HepG2 (cell line): ENCODE measurements around the gene SERPIND1. TPM values are rescaled to one million over a fixed set of nuclear protein-coding genes. Genes with fewer than 3 reads are reported as not detected.

Experiments used
- ATAC-seq: fragments of 200-7000 bp; cut with Tn5 transposase; 3 replicates; pipeline ENCODE4 v1.9.1; 2020; ENCODE audit warnings: mild to moderate bottlenecking, moderate library complexity
- BruUV-seq: library from RNA; stranded (reverse); fragments of 400-500 nt; replicated peaks from 2 replicates; lab custom pipeline; 2021; lab: Mats Ljungman, UMichigan
- CTCF ChIA-PET: fragments of 300-600 bp; formaldehyde crosslinking; extraction: SDS; loops from one replicate; lab custom pipeline; 2021; ENCODE audit warnings: low total read pairs, inconsistent platforms, low intra/inter-chr PET ratio; lab: Yijun Ruan, JAX
- POLR2A ChIA-PET: fragments of 350-600 bp; sonication (Branson Sonifier 250); formaldehyde crosslinking; loops from one replicate; lab custom pipeline; 2020; ENCODE audit warnings: antibody characterized with exemption, inconsistent platforms; lab: Yijun Ruan, JAX
- DNase-seq: peaks from one replicate; pipeline ENCODE4 v3.0.0-alpha.2; 2015; ENCODE audit warnings: low spot score
- FAIRE-seq: peaks from 3 replicates; lab custom pipeline; 2011; peaks lifted over from hg19 to GRCh38; lab: Jason Lieb, UNC
- H2AFZ ChIP-seq: one replicate; pipeline ENCODE4 v1.6.1; 2011; ENCODE audit warnings: low read length, inconsistent platforms
- H3K27ac ChIP-seq: fragments of 300-600 bp; 3 replicates; pipeline ENCODE4 v1.8.0; 2011; ENCODE audit warnings: mixed run types, mild to moderate bottlenecking, mixed read lengths, low read length, inconsistent platforms; ENCODE audit not compliant: insufficient read depth; ENCODE audit errors: extremely low read length
- H3K27me3 ChIP-seq, 2 experiments: fragments of 200-600 bp in 1 of 2; 2 replicates in 1 of 2; 3 replicates in 1 of 2; pipeline versions ENCODE4 v1.6.0 to v1.8.0; 2011; ENCODE audit warnings: low read length in 2 of 2, mild to moderate bottlenecking in 2 of 2, moderate library complexity in 2 of 2, inconsistent platforms in 1 of 2; ENCODE audit not compliant: insufficient read depth in 2 of 2, control insufficient read depth in 1 of 2
- H3K36me3 ChIP-seq, 2 experiments: fragments of 200-600 bp in 1 of 2; replicated peaks in 1 of 2; 2 replicates in 1 of 2; 3 replicates in 1 of 2; pipeline versions ENCODE4 v1.5.1 to v1.8.0; 2011; ENCODE audit warnings: low read length in 2 of 2, inconsistent platforms in 1 of 2; ENCODE audit not compliant: insufficient read depth in 2 of 2, control insufficient read depth in 1 of 2
- H3K4me1 ChIP-seq: 2 replicates; pipeline ENCODE4 v1.5.1; 2012; ENCODE audit warnings: low read length, inconsistent platforms; ENCODE audit not compliant: insufficient read depth
- H3K4me2 ChIP-seq: 2 replicates; pipeline ENCODE4 v1.6.0; 2011; ENCODE audit warnings: low read depth, low read length, inconsistent platforms
- H3K4me3 ChIP-seq, 3 experiments: fragments of 200-600 bp in 1 of 3; sonication (generic), shearing (Covaris generic) in 1 of 3; replicated peaks in 1 of 3; 2 replicates each; pipeline ENCODE4 v1.5.1; 2011 to 2016; ENCODE audit warnings: low read length in 3 of 3, inconsistent platforms in 2 of 3, low read depth in 2 of 3, mild to moderate bottlenecking in 2 of 3, control low read depth in 1 of 3, mixed read lengths in 1 of 3; ENCODE audit not compliant: insufficient read depth in 1 of 3
- H3K79me2 ChIP-seq: one replicate; pipeline ENCODE4 v1.6.1; 2011; ENCODE audit warnings: low read length, inconsistent platforms; ENCODE audit not compliant: insufficient read depth
- H3K9ac ChIP-seq: 2 replicates; pipeline ENCODE4 v1.6.0; 2011; ENCODE audit warnings: mild to moderate bottlenecking, low read depth, low read length, inconsistent platforms; ENCODE audit not compliant: insufficient read depth
- H3K9me3 ChIP-seq: 2 replicates; pipeline ENCODE4 v1.5.1; 2012; ENCODE audit warnings: mild to moderate bottlenecking, low read length
- H4K20me1 ChIP-seq: 2 replicates; pipeline ENCODE4 v1.6.0; 2011; ENCODE audit warnings: inconsistent platforms, mild to moderate bottlenecking, low read length, moderate library complexity; ENCODE audit not compliant: insufficient read depth
- ARID2 ChIP-seq: sonication (generic); formaldehyde crosslinking; IDR thresholded peaks from 2 replicates; pipeline ENCODE4 v1.8.1; 2022; ENCODE audit warnings: mild to moderate bottlenecking, missing genetic modification reagents, borderline replicate concordance
- IKZF1 ChIP-seq: fragments of 450-650 bp; IDR thresholded peaks from 2 replicates; pipeline ENCODE4 v1.7.1; 2016
- NFIC ChIP-seq: IDR thresholded peaks from 2 replicates; pipeline ENCODE4 v1.6.1; 2012; ENCODE audit warnings: mild to moderate bottlenecking, low read length, inconsistent platforms
- RAD21 ChIP-seq: fragments of 450-650 bp; formaldehyde crosslinking; IDR thresholded peaks from 2 replicates; pipeline ENCODE4 v1.5.0; 2020; ENCODE audit warnings: mild to moderate bottlenecking
- SMC3 ChIP-seq: IDR thresholded peaks from 2 replicates; pipeline ENCODE4 v1.6.1; 2011; ENCODE audit warnings: low read length, improper control_type of control experiment
- STAG1 ChIP-seq: sonication (generic); formaldehyde crosslinking; IDR thresholded peaks from 2 replicates; pipeline ENCODE4 v1.4.0; 2020; ENCODE audit warnings: missing genetic modification reagents
- TBX3 ChIP-seq: fragments of 450-650 bp; IDR thresholded peaks from 2 replicates; pipeline ENCODE4 v1.6.1; 2017; ENCODE audit warnings: antibody characterized with exemption, mild to moderate bottlenecking, inconsistent platforms, borderline replicate concordance
- ZSCAN22 ChIP-seq: sonication (generic); formaldehyde crosslinking; IDR thresholded peaks from 2 replicates; pipeline ENCODE4 v1.4.0; 2020; ENCODE audit warnings: mild to moderate bottlenecking, missing genetic modification reagents
- ZSCAN9 ChIP-seq: IDR thresholded peaks from 2 replicates; pipeline ENCODE4 v1.6.1; 2016; ENCODE audit warnings: borderline replicate concordance
- WGBS: methylation state at CpG from one replicate; pipeline ENCODE4 v1.1.6; 2017; ENCODE audit warnings: low lambda C conversion rate; 5-methylcytosine and 5-hydroxymethylcytosine counted together
- in situ Hi-C: cut with HindIII; loops from 2 replicates; pipeline ENCODE4 v1.10.0; 2017; ENCODE audit warnings: low pct_unique_long_range_greater_than_20kb; ENCODE audit not compliant: extremely low pct_ligation_motif_present
- intact Hi-C: fragments of 100-400 bp; cut with micrococcal nuclease; formaldehyde crosslinking; loops from one replicate; pipeline ENCODE4 v1.10.0; 2022; ENCODE audit not compliant: unreplicated experiment
- polyA plus RNA-seq, 8 experiments: library from polyadenylated mRNA; depleted of rRNA in 3 of 8; stranded (reverse) in 7 of 8; unstranded in 1 of 8; fragments of >200 nt; fragmentation: Illumina TruSeq in 4 of 8; extraction: Trizol in 4 of 8; gene quantifications; 2 replicates each; pipeline versions ENCODE4 v1.2.1 to v1.2.3, GENCODE V29; 2011 to 2016; ENCODE audit warnings: low read depth in 4 of 8, missing spikeins in 1 of 8, mixed read lengths in 1 of 8; ENCODE audit not compliant: insufficient read depth in 1 of 8
- total RNA-seq, 5 experiments: library from RNA; depleted of rRNA; stranded (reverse); fragments of >200 nt; fragmentation: Illumina TruSeq; extraction: Trizol; gene quantifications; 2 replicates each; pipeline ENCODE4 v1.2.3, GENCODE V29; 2016; ENCODE audit warnings: low read depth in 1 of 5
- TF ChIP-seq, protein P1 (sequence below): sonication (generic); formaldehyde crosslinking; IDR thresholded peaks from 2 replicates; pipeline ENCODE4 v1.5.0; 2020; ENCODE audit warnings: mild to moderate bottlenecking, missing genetic modification reagents, moderate library complexity
- TF ChIP-seq, protein P2 (sequence below): sonication (generic); formaldehyde crosslinking; IDR thresholded peaks from 2 replicates; pipeline ENCODE4 v1.5.1; 2020; ENCODE audit warnings: missing genetic modification reagents, mild to moderate bottlenecking, borderline replicate concordance
- TF ChIP-seq, protein P3 (sequence below), 2 experiments: sonication (generic) in 1 of 2; formaldehyde crosslinking in 1 of 2; IDR thresholded peaks; 2 replicates each; pipeline versions ENCODE4 v1.5.1 to v1.6.1; 2011 to 2020; ENCODE audit warnings: borderline replicate concordance in 1 of 2, low read depth in 1 of 2, low read length in 1 of 2, mild to moderate bottlenecking in 1 of 2, missing genetic modification reagents in 1 of 2, moderate library complexity in 1 of 2

Gene SERPIND1
- total and polyA plus RNA-seq, 2 of the 13 experiments (the other 11 are each of a cell fraction or from before 2014, with no cell fraction given) = 111 to 350 TPM

DNA sequence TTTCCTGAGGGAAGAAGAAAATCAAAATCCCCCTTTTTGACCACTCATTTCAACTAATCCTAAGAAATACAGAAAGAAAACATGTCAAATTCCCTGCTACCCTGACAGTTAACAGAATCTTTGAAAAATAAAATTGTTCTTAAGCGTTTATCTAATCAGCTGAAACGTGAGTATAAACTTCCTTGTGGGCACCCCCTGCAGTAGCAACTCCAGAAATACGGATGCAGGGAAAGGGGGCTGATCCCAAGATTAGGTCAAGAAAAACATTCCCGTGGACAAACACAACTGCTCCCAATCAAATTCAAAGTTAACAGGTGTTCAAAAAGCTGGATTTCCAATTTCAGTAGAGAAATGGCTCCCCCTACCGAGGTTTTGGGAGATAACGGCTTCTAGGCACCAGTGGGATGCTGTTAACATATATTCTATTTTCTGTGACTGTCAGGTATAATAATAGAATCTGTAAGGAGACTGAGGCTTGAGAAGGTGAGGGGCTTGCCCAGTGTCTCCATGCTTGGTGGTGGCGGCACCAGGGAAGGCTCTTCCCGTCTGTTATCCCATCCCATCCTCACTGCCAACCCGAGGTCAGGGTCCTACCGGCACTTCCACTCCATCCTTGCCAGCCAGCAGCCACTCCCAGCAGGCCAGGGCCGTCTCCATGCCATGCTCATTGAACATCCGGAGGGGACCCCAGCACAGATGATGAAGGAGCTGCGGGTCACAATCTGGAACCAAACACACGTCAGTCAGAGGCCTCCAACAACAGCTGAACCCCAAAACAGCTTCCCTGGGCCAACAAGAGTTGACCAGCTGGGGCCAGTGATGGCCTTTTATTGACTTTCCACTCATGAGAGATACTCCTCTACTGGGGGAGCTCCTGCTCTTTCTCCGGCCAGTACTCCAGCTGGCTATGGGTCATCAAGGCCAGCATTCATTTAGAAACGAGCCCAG, 32.0 kb upstream of the SERPIND1 start:
- CTCF ChIA-PET = interaction anchor here (1.2 to 1.6 kb wide), 4 partner anchors 30 to 178 kb away, joined by 3 to 9 read pairs (median 4); no protein-coding TSS in a partner anchor
- in situ Hi-C loops (no loop called here), intact Hi-C loops (loop anchor here (1.0 kb wide), 1 partner anchor 30 kb away; no protein-coding TSS in a partner anchor)
- no peak overlapping the region for H3K27ac ChIP-seq
- H3K4me2 ChIP-seq = no peak overlapping the region
- no peaks in the 10 kb centered on the region for H3K27me3 ChIP-seq
- H3K79me2 ChIP-seq = no peaks in the 10 kb centered on the region
- H3K36me3 ChIP-seq = peaks cover 4 to 24% of the 10 kb centered on the region in 2 experiments; a peak in 3 of 5 replicates
- no peak overlapping the region for H3K9ac ChIP-seq
- BruUV-seq = no TSS peak
- FAIRE-seq (peak; percentile 49), DNase-seq (peak; percentile 44), ATAC-seq (peak; percentile 45)
- POLR2A ChIA-PET = interaction anchor here (1.2 kb wide), 1 partner anchor 31 kb away, joined by 4 read pairs; no protein-coding TSS in a partner anchor
- no peaks in the 10 kb centered on the region for H3K9me3 ChIP-seq
- H3K4me3 ChIP-seq = no peak overlapping the region
- no peaks in the 10 kb centered on the region for H3K4me1 ChIP-seq
- H2AFZ ChIP-seq = no peak overlapping the region
- H4K20me1 ChIP-seq = no peaks in the 10 kb centered on the region
- TF ChIP-seq, protein P1, sequence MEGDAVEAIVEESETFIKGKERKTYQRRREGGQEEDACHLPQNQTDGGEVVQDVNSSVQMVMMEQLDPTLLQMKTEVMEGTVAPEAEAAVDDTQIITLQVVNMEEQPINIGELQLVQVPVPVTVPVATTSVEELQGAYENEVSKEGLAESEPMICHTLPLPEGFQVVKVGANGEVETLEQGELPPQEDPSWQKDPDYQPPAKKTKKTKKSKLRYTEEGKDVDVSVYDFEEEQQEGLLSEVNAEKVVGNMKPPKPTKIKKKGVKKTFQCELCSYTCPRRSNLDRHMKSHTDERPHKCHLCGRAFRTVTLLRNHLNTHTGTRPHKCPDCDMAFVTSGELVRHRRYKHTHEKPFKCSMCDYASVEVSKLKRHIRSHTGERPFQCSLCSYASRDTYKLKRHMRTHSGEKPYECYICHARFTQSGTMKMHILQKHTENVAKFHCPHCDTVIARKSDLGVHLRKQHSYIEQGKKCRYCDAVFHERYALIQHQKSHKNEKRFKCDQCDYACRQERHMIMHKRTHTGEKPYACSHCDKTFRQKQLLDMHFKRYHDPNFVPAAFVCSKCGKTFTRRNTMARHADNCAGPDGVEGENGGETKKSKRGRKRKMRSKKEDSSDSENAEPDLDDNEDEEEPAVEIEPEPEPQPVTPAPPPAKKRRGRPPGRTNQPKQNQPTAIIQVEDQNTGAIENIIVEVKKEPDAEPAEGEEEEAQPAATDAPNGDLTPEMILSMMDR = peak; percentile 71
- TF ChIP-seq ARID2 = no peak
- no peak for TF ChIP-seq TBX3
- TF ChIP-seq ZSCAN22 = no peak
- peak; percentile 35; the same call in 1 of the 2 replicates for TF ChIP-seq SMC3
- TF ChIP-seq STAG1 (CRISPR knock-in tag) = peak; percentile 72
- no peak for TF ChIP-seq IKZF1
- TF ChIP-seq ZSCAN9 = no peak
- no peak for TF ChIP-seq NFIC
- peak; percentile 38; the same call in 1 of the 2 replicates for TF ChIP-seq RAD21
- TF ChIP-seq, protein P2, sequence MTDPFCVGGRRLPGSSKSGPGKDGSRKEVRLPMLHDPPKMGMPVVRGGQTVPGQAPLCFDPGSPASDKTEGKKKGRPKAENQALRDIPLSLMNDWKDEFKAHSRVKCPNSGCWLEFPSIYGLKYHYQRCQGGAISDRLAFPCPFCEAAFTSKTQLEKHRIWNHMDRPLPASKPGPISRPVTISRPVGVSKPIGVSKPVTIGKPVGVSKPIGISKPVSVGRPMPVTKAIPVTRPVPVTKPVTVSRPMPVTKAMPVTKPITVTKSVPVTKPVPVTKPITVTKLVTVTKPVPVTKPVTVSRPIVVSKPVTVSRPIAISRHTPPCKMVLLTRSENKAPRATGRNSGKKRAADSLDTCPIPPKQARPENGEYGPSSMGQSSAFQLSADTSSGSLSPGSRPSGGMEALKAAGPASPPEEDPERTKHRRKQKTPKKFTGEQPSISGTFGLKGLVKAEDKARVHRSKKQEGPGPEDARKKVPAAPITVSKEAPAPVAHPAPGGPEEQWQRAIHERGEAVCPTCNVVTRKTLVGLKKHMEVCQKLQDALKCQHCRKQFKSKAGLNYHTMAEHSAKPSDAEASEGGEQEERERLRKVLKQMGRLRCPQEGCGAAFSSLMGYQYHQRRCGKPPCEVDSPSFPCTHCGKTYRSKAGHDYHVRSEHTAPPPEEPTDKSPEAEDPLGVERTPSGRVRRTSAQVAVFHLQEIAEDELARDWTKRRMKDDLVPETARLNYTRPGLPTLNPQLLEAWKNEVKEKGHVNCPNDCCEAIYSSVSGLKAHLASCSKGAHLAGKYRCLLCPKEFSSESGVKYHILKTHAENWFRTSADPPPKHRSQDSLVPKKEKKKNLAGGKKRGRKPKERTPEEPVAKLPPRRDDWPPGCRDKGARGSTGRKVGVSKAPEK (CRISPR knock-in tag) = no peak
- TF ChIP-seq, protein P3, sequence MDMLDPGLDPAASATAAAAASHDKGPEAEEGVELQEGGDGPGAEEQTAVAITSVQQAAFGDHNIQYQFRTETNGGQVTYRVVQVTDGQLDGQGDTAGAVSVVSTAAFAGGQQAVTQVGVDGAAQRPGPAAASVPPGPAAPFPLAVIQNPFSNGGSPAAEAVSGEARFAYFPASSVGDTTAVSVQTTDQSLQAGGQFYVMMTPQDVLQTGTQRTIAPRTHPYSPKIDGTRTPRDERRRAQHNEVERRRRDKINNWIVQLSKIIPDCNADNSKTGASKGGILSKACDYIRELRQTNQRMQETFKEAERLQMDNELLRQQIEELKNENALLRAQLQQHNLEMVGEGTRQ (IDR thresholded peaks at IDR 0.05; ENCODE audit: low read depth, low read length) = no peak
- TF ChIP-seq, protein P3 (CRISPR knock-in tag; IDR thresholded peaks at IDR 0.05; ENCODE audit: borderline replicate concordance) = no peak
- TF ChIP-seq, all 625 proteins: peak for 4
- WGBS = 48% methylated on average over 11 of the region's 16 CpGs
